DND-41 (cell line): ENCODE data around the gene TMPRSS4.

Source experiments
- CTCF ChIP-seq: IDR thresholded peaks from 2 replicates; pipeline ENCODE4 v1.5.1; 2012; ENCODE audit warnings: borderline replicate concordance, low read length, moderate library complexity, mild to moderate bottlenecking; ENCODE audit not compliant: poor library complexity, severe bottlenecking; ENCODE audit errors: extremely low read depth
- EZH2 ChIP-seq: IDR thresholded peaks from 3 replicates; pipeline ENCODE4 v1.6.1; 2012; ENCODE audit warnings: borderline replicate concordance, low read depth, mild to moderate bottlenecking, moderate library complexity, low read length, inconsistent platforms; ENCODE audit not compliant: severe bottlenecking

GRCh38 chr11:118079491-118079890, 2.6 kb downstream of the TMPRSS4 start:
- TF ChIP-seq CTCF (no peak), EZH2 (no peak)
